Neural cell (in vitro differentiated cells): Measurements from ENCODE around the gene TACC2.

Source experiments
- CTCF ChIP-seq: fragments of 450-650 bp; IDR thresholded peaks from 2 replicates; pipeline ENCODE4 v1.5.1; 2014; ENCODE audit warnings: antibody characterized with exemption, mild to moderate bottlenecking, moderate library complexity; ENCODE audit not compliant: poor library complexity, severe bottlenecking
- MXI1 ChIP-seq: fragments of 450-650 bp; conservative IDR thresholded peaks from 2 replicates; pipeline ENCODE4 v1.6.1; 2014; ENCODE audit warnings: antibody characterized with exemption, mild to moderate bottlenecking; ENCODE audit not compliant: poor library complexity, severe bottlenecking
- TAF1 ChIP-seq: IDR thresholded peaks from 2 replicates; pipeline ENCODE4 v1.6.1; 2012; ENCODE audit warnings: low read depth

DNA sequence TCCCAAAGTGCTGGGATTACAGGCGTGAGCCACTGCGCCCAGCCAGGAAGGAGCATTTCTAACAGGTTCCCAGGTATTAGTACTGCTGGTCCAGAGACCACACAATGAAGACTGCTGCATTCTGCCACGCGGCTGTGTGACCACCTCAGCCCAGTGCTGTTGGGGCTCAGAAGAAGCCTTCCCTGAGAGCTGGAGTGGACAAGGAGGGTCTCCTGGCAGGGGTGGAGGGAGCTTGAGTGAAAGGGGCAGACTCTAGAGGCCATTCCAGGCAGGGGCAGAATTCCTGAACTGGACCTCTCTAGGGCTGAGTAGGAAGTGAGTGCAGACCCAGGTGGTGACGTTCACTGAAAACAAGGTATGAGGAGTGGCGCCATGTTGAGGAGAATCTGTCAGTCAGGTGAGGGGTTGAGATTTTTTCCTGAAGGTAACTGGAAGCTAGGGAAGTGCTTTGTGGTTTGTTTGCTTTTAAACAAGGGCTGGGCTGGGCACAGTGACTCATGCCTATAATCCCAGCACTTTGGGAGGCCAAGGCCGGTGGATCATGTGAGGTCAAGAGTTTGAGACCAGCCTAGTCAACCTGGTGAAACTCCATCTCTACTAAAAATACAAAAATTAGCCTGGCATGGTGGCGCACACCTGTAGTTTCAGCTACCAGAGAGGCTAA, 67.6 kb downstream of the TACC2 start:
- TF ChIP-seq TAF1 (no peak), CTCF (no peak), MXI1 (no peak)
